IMR-90 (cell line): ENCODE data around the gene EIF4B. TPM values are rescaled to one million over a fixed set of nuclear protein-coding genes. Genes with fewer than 3 reads are reported as not detected.
"Not testable (repeated sequence)": the region's sequence is repeated elsewhere in the genome, so short reads cannot be mapped to it uniquely, and the experiment has no call there.

ENCODE experiments used
- ATAC-seq: fragments of 200-7000 bp; cut with Tn5 transposase; 2 replicates; pipeline ENCODE4 v1.9.1; 2020; ENCODE audit warnings: low read depth, mild to moderate bottlenecking, moderate library complexity
- BruUV-seq: library from RNA; stranded (reverse); fragments of 400-500 nt; replicated peaks from 2 replicates; lab custom pipeline; 2021; lab: Mats Ljungman, UMichigan
- CTCF ChIA-PET: fragments of 300-600 bp; formaldehyde crosslinking; extraction: SDS; loops from one replicate; lab custom pipeline; 2021; ENCODE audit warnings: antibody characterized with exemption; lab: Yijun Ruan, JAX
- POLR2A ChIA-PET: fragments of 300-600 bp; sonication (Branson Sonifier 250); formaldehyde crosslinking; loops from one replicate; lab custom pipeline; 2022; ENCODE audit warnings: antibody characterized with exemption; ENCODE audit not compliant: unreplicated experiment; lab: Charles Lee
- DNase-seq: peaks from one replicate; pipeline ENCODE4 v3.0.0; 2013
- H2AFZ ChIP-seq: replicated peaks from 2 replicates; pipeline ENCODE3; 2013; ENCODE audit warnings: low read length, mild to moderate bottlenecking; ENCODE audit not compliant: poor library complexity
- H2AK5ac ChIP-seq: 2 replicates; pipeline ENCODE4 v1.6.1; 2013; ENCODE audit warnings: low read depth, low read length, inconsistent platforms
- H2AK9ac ChIP-seq: replicated peaks from 2 replicates; pipeline ENCODE3; 2013; ENCODE audit warnings: mild to moderate bottlenecking, low read depth, low read length, moderate library complexity; ENCODE audit not compliant: poor library complexity
- H2BK120ac ChIP-seq: 2 replicates; pipeline ENCODE4 v1.6.1; 2013; ENCODE audit warnings: low read depth, low read length, inconsistent platforms
- H2BK15ac ChIP-seq: 3 replicates; pipeline ENCODE4 v1.6.1; 2013; ENCODE audit warnings: low read depth, low read length, inconsistent platforms
- H2BK20ac ChIP-seq: 2 replicates; pipeline ENCODE4 v1.6.1; 2013; ENCODE audit warnings: low read depth, mild to moderate bottlenecking, inconsistent platforms, low read length, moderate library complexity
- H2BK5ac ChIP-seq: 2 replicates; pipeline ENCODE4 v1.6.1; 2013; ENCODE audit warnings: mild to moderate bottlenecking, low read depth, low read length, inconsistent platforms; ENCODE audit not compliant: poor library complexity, severe bottlenecking
- H3K14ac ChIP-seq: replicated peaks from 2 replicates; pipeline ENCODE4 v1.6.1; 2013; ENCODE audit warnings: low read depth, low read length, inconsistent platforms
- H3K18ac ChIP-seq: 2 replicates; pipeline ENCODE4 v1.6.1; 2013; ENCODE audit warnings: low read depth, low read length, control low read depth
- H3K23ac ChIP-seq: 2 replicates; pipeline ENCODE4 v1.6.1; 2013; ENCODE audit warnings: low read depth, low read length, inconsistent platforms
- H3K27ac ChIP-seq: 2 replicates; pipeline ENCODE4 v1.5.1; 2013; ENCODE audit warnings: mild to moderate bottlenecking, control low read depth, low read length; ENCODE audit not compliant: insufficient read depth
- H3K27me3 ChIP-seq: 2 replicates; pipeline ENCODE4 v1.6.1; 2013; ENCODE audit warnings: low read length; ENCODE audit not compliant: control insufficient read depth, insufficient read depth
- H3K36me3 ChIP-seq: 2 replicates; pipeline ENCODE4 v1.6.1; 2013; ENCODE audit warnings: low read length, mixed read lengths; ENCODE audit not compliant: control insufficient read depth, insufficient read depth
- H3K4ac ChIP-seq: 2 replicates; pipeline ENCODE4 v1.6.1; 2013; ENCODE audit warnings: low read depth, low read length, inconsistent platforms
- H3K4me1 ChIP-seq: 2 replicates; pipeline ENCODE4 v1.6.1; 2013; ENCODE audit warnings: low read length, mixed read lengths; ENCODE audit not compliant: control insufficient read depth, insufficient read depth
- H3K4me2 ChIP-seq: 2 replicates; pipeline ENCODE4 v1.6.1; 2013; ENCODE audit warnings: low read depth, mild to moderate bottlenecking, control low read depth, low read length, moderate library complexity
- H3K4me3 ChIP-seq: 2 replicates; pipeline ENCODE4 v1.5.1; 2013; ENCODE audit warnings: low read depth, mild to moderate bottlenecking, control low read depth, low read length, moderate library complexity; ENCODE audit not compliant: insufficient read depth
- H3K56ac ChIP-seq: 2 replicates; pipeline ENCODE4 v1.6.1; 2013; ENCODE audit warnings: low read length, inconsistent platforms; ENCODE audit not compliant: insufficient read depth; ENCODE audit errors: extremely low read depth
- H3K79me1 ChIP-seq, 2 experiments: 2 replicates each; pipeline ENCODE4 v1.6.1; 2013; ENCODE audit warnings: low read length in 2 of 2, inconsistent platforms in 1 of 2, low read depth in 1 of 2
- H3K9ac ChIP-seq: 2 replicates; pipeline ENCODE4 v1.6.1; 2013; ENCODE audit warnings: low read depth, low read length, control low read depth
- H3K9me1 ChIP-seq: 2 replicates; pipeline ENCODE4 v1.6.1; 2013; ENCODE audit warnings: low read length, inconsistent platforms; ENCODE audit not compliant: insufficient read depth
- H3K9me3 ChIP-seq: 2 replicates; pipeline ENCODE4 v1.6.1; 2013; ENCODE audit warnings: low read length; ENCODE audit not compliant: control insufficient read depth, insufficient read depth
- H4K20me1 ChIP-seq: 2 replicates; pipeline ENCODE4 v1.6.1; 2013; ENCODE audit warnings: low read length, inconsistent platforms; ENCODE audit not compliant: insufficient read depth
- H4K5ac ChIP-seq: 2 replicates; pipeline ENCODE4 v1.6.1; 2013; ENCODE audit warnings: mild to moderate bottlenecking, low read depth, low read length, control low read depth
- H4K8ac ChIP-seq, 2 experiments: 2 replicates each; pipeline ENCODE4 v1.6.1; 2013; ENCODE audit warnings: low read depth in 2 of 2, low read length in 2 of 2, control low read depth in 1 of 2, inconsistent platforms in 1 of 2
- H4K91ac ChIP-seq: 2 replicates; pipeline ENCODE4 v1.6.1; 2013; ENCODE audit warnings: low read depth, low read length, inconsistent platforms; ENCODE audit not compliant: insufficient read depth
- WGBS, 2 experiments: methylation state at CpG; one replicate each; pipeline versions ENCODE4 v1.1.5 to v1.1.7; 2013; ENCODE audit warnings: missing lambda C conversion rate in 2 of 2; ENCODE audit not compliant: insufficient read length in 1 of 2; ENCODE audit errors: extremely low coverage in 2 of 2; 5-methylcytosine and 5-hydroxymethylcytosine counted together
- dilution Hi-C: fragments of 300-500 bp; cut with HindIII; formaldehyde crosslinking; loops from one replicate; pipeline ENCODE4 v1.14.3; 2018; ENCODE audit warnings: low sequenced_read_pairs; ENCODE audit not compliant: unreplicated experiment
- in situ Hi-C: fragments of 300-500 bp; cut with MboI; formaldehyde crosslinking; loops from 3 replicates; pipeline ENCODE4 v1.14.3; 2019; ENCODE audit warnings: low sequenced_read_pairs, inconsistent platforms, mixed read lengths
- intact Hi-C: fragments of 100-400 bp; cut with micrococcal nuclease; formaldehyde crosslinking; loops from 2 replicates; pipeline ENCODE4 v1.10.0; 2022
- polyA plus RNA-seq, 3 experiments: library from polyadenylated mRNA; depleted of rRNA; stranded (reverse); fragments of >200 nt; gene quantifications; 2 replicates each; pipeline ENCODE4 v1.2.3, GENCODE V29; 2012; ENCODE audit warnings: low replicate concordance in 1 of 3
- total RNA-seq: library from RNA; depleted of rRNA; stranded (reverse); fragments of >200 nt; gene quantifications from 2 replicates; pipeline ENCODE4 v1.2.3, GENCODE V29; 2012

Gene EIF4B
- total and polyA plus RNA-seq, 2 of the 4 experiments (the other 2 are of a cell fraction), result 313 to 671 TPM

GRCh38 chr12:53033832-53034231 lies 27.6 kb downstream of the EIF4B start:
- H3K18ac ChIP-seq, H2BK20ac ChIP-seq, dilution Hi-C loops, H3K27me3 ChIP-seq, H3K9me3 ChIP-seq, H4K5ac ChIP-seq, H2BK120ac ChIP-seq, H2AK9ac ChIP-seq, H3K4me2 ChIP-seq, DNase-seq, H4K8ac ChIP-seq, ATAC-seq, H3K4me3 ChIP-seq, H3K4me1 ChIP-seq, BruUV-seq, intact Hi-C loops, in situ Hi-C loops, H3K4ac ChIP-seq, H3K23ac ChIP-seq, H3K9ac ChIP-seq, H3K14ac ChIP-seq, H2BK5ac ChIP-seq, CTCF ChIA-PET, H2AFZ ChIP-seq, POLR2A ChIA-PET, H3K27ac ChIP-seq, H3K9me1 ChIP-seq, H3K56ac ChIP-seq, H2BK15ac ChIP-seq, H2AK5ac ChIP-seq, H4K91ac ChIP-seq: not testable (repeated sequence)
- peaks cover 68% of the 10 kb centered on the region for H3K36me3 ChIP-seq
- WGBS, 2 experiments, result 96% methylated on average over 8 of the region's 10 CpGs; no CpG with 5 or more reads in 1 of the 2 experiments
- peaks cover 8 to 29% of the 10 kb centered on the region in 2 experiments for H3K79me1 ChIP-seq
- peaks cover 14% of the 10 kb centered on the region for H4K20me1 ChIP-seq
